CD1c-positive myeloid dendritic cell (primary cell): ENCODE measurements around the gene CDHR3.
A peak's percentile ranks its signal among the peaks of the same experiment; 100 is the strongest.

Source experiments
- DNase-seq: peaks from one replicate; pipeline ENCODE4 v3.0.0-alpha.2; 2016; ENCODE audit errors: extremely low spot score

The CDHR3 gene

GRCh38 chr7:106023369-106024322 lies 60.6 kb downstream of the CDHR3 start:
- DNase-seq = peak; percentile 40

GRCh38 chr7:106026101-106026500 lies 63.0 kb downstream of the CDHR3 start:
- DNase-seq = no peak

GRCh38 chr7:106029451-106029850 lies 66.4 kb downstream of the CDHR3 start:
- no peak for DNase-seq

- no peak for DNase-seq
Observed at GRCh38 chr7:106029941-106030340, 66.9 kb downstream of the CDHR3 start.

- no peak for DNase-seq
Observed at GRCh38 chr7:106031300-106032035, 68.4 kb downstream of the CDHR3 start.

- no peak for DNase-seq
Observed at GRCh38 chr7:106032295-106032694, 69.2 kb downstream of the CDHR3 start.

- DNase-seq = no peak
Observed at GRCh38 chr7:106033735-106034134, 70.7 kb downstream of the CDHR3 start.

GRCh38 chr7:106034383-106034782 lies 71.3 kb downstream of the CDHR3 start:
- DNase-seq = no peak

- no peak for DNase-seq
Observed at GRCh38 chr7:106035568-106035967, 72.5 kb downstream of the CDHR3 start.

GRCh38 chr7:106036004-106036403 lies 72.9 kb downstream of the CDHR3 start:
- no peak for DNase-seq

- DNase-seq = no peak
Observed at GRCh38 chr7:106037489-106038176, 74.6 kb downstream of the CDHR3 start.

- no peak for DNase-seq
Observed at GRCh38 chr7:106038289-106038688, 75.2 kb downstream of the CDHR3 start.

- no peak for DNase-seq
Observed at GRCh38 chr7:106038916-106039315, 75.9 kb downstream of the CDHR3 start.

GRCh38 chr7:106039486-106040060 lies 76.5 kb downstream of the CDHR3 start:
- no peak for DNase-seq

GRCh38 chr7:106041140-106041717 lies 78.2 kb downstream of the CDHR3 start:
- DNase-seq = peak; percentile 48

- no peak for DNase-seq
Observed at GRCh38 chr7:106042196-106042611, 79.1 kb downstream of the CDHR3 start.

GRCh38 chr7:106045139-106045538 lies 82.1 kb downstream of the CDHR3 start:
- no peak for DNase-seq

GRCh38 chr7:106045586-106045985 lies 82.5 kb downstream of the CDHR3 start:
- no peak for DNase-seq

- no peak for DNase-seq
Observed at GRCh38 chr7:106047184-106047583, 84.1 kb downstream of the CDHR3 start.

GRCh38 chr7:106047818-106048705 lies 85.0 kb downstream of the CDHR3 start:
- DNase-seq = no peak

- DNase-seq = no peak
Observed at GRCh38 chr7:106048706-106049020, 85.6 kb downstream of the CDHR3 start.
